HG02610 (cell line): Measurements from ENCODE around the gene SLBP.
"Not testable (repeated sequence)": the region's sequence is repeated elsewhere in the genome, so short reads cannot be mapped to it uniquely, and the experiment has no call there.

Experiments used
- ATAC-seq: cut with Tn5 transposase; IDR thresholded peaks from one replicate; pipeline ENCODE4 v1.9.1; 2021; ENCODE audit warnings: mild to moderate bottlenecking, moderate library complexity; ENCODE audit not compliant: unreplicated experiment

SLBP gene

GRCh38 chr4:1678244-1678643 lies 33.9 kb downstream of the SLBP start:
- ATAC-seq, result no peak

GRCh38 chr4:1676605-1677525 lies 35.3 kb downstream of the SLBP start:
- no peak for ATAC-seq

GRCh38 chr4:1675802-1676137 lies 36.3 kb downstream of the SLBP start:
- ATAC-seq, result no peak

GRCh38 chr4:1675136-1675801 lies 36.9 kb downstream of the SLBP start:
- no peak for ATAC-seq

GRCh38 chr4:1674682-1675081 lies 37.4 kb downstream of the SLBP start:
- no peak for ATAC-seq

GRCh38 chr4:1673671-1674070 lies 38.4 kb downstream of the SLBP start:
- ATAC-seq, result no peak

- ATAC-seq, result not testable (repeated sequence)
These were observed 41.1 kb downstream of the SLBP start for GRCh38 chr4:1671011-1671410.

- no peak for ATAC-seq
These were observed 41.8 kb downstream of the SLBP start for GRCh38 chr4:1670279-1670678.

GRCh38 chr4:1669850-1670249 lies 42.3 kb downstream of the SLBP start:
- ATAC-seq, result no peak

- ATAC-seq, result no peak
These were observed 42.8 kb downstream of the SLBP start for GRCh38 chr4:1669270-1669669.

- no peak for ATAC-seq
These were observed 43.7 kb downstream of the SLBP start for GRCh38 chr4:1668488-1668840.

- ATAC-seq, result no peak
These were observed 44.8 kb downstream of the SLBP start for GRCh38 chr4:1667273-1667672.

GRCh38 chr4:1666391-1666790 lies 45.7 kb downstream of the SLBP start:
- ATAC-seq, result no peak

GRCh38 chr4:1664141-1664540 lies 48.0 kb downstream of the SLBP start:
- no peak for ATAC-seq

GRCh38 chr4:1663549-1663948 lies 48.6 kb downstream of the SLBP start:
- ATAC-seq, result no peak

GRCh38 chr4:1661695-1662094 lies 50.4 kb downstream of the SLBP start:
- no peak for ATAC-seq

- ATAC-seq, result no peak
These were observed 51.0 kb downstream of the SLBP start for GRCh38 chr4:1660948-1661677.

- no peak for ATAC-seq
These were observed 52.7 kb downstream of the SLBP start for GRCh38 chr4:1659104-1660043.

GRCh38 chr4:1658581-1658980 lies 53.5 kb downstream of the SLBP start:
- ATAC-seq, result no peak

GRCh38 chr4:1658146-1658545 lies 54.0 kb downstream of the SLBP start:
- no peak for ATAC-seq

- ATAC-seq, result no peak
These were observed 55.1 kb downstream of the SLBP start for GRCh38 chr4:1656986-1657385.
